PC-9 (cell line): ENCODE measurements around the gene CST4.
"Not testable (repeated sequence)": the region's sequence is repeated elsewhere in the genome, so short reads cannot be mapped to it uniquely, and the experiment has no call there.

ENCODE experiments used
- EZH2 ChIP-seq: fragments of 200-600 bp; sonication (generic); IDR thresholded peaks from 2 replicates; pipeline ENCODE4 v1.8.0; 2017; ENCODE audit warnings: antibody characterized with exemption, low read depth
- TF ChIP-seq, protein P1 (sequence below): fragments of 200-600 bp; sonication (generic); conservative IDR thresholded peaks from 2 replicates; pipeline ENCODE4 v1.6.1; 2017; ENCODE audit warnings: mixed run types, antibody characterized with exemption, mild to moderate bottlenecking, moderate library complexity

DNA sequence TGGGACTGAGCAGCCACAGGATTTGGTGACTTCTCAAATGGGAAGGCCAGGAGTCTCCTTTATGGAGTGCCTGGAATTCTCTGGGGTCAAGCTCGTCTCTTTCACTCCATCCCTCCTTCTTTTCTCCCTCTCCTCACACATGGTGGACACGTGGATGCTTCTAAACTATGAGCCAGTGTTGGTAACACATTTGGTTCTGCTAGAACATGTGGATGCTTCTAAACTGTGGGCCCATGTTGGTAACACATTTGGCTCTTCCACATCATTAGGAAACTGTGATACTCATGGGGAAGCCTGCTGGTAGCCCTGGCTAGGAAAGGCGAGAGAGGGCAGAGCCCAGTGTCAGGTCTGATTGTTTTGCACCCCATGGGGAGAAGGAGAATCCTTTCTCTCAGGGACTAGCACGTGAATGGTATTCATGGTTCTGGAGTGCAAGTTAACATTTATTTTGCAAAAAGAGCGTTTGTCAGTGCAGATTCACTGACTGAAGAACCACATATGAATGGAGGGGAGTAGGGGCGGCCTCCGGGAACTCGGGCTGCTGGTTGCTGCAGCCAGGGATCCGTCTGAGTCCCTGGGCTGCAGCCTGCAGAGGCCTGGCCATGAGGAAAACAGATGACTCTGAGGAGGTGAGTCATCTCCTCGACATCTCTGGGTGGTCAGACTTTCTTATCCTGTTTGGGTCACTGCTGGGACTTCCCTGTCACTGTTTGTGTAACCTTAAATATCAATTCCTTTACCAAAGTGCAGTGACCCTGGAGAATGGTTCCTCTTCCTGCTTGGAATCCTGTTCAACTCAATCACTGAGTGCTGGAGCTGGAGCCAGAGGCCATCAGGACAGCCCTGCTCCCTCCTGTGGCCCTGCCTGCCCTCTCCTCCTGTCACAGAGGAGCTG is 4.1 kb upstream of the CST4 start:
- TF ChIP-seq, protein P1, sequence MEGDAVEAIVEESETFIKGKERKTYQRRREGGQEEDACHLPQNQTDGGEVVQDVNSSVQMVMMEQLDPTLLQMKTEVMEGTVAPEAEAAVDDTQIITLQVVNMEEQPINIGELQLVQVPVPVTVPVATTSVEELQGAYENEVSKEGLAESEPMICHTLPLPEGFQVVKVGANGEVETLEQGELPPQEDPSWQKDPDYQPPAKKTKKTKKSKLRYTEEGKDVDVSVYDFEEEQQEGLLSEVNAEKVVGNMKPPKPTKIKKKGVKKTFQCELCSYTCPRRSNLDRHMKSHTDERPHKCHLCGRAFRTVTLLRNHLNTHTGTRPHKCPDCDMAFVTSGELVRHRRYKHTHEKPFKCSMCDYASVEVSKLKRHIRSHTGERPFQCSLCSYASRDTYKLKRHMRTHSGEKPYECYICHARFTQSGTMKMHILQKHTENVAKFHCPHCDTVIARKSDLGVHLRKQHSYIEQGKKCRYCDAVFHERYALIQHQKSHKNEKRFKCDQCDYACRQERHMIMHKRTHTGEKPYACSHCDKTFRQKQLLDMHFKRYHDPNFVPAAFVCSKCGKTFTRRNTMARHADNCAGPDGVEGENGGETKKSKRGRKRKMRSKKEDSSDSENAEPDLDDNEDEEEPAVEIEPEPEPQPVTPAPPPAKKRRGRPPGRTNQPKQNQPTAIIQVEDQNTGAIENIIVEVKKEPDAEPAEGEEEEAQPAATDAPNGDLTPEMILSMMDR: not testable (repeated sequence)
- not testable (repeated sequence) for TF ChIP-seq EZH2
